Brain microvascular endothelial cell (primary cell): ENCODE measurements around the gene SLC8A2.

Source experiments
- DNase-seq: peaks from one replicate; pipeline ENCODE4 v3.0.0-alpha.2; 2020
- H3K27ac ChIP-seq: fragments of 250-450 bp; sonication (Bioruptor Pico); 2 replicates; pipeline ENCODE4 v1.5.1; 2020; ENCODE audit warnings: mild to moderate bottlenecking, moderate library complexity
- H3K27me3 ChIP-seq: fragments of 250-450 bp; sonication (Bioruptor Pico); replicated peaks from 2 replicates; pipeline ENCODE4 v1.5.1; 2020; ENCODE audit warnings: mild to moderate bottlenecking
- H3K36me3 ChIP-seq: fragments of 250-450 bp; sonication (Bioruptor Pico); replicated peaks from 2 replicates; pipeline ENCODE4 v1.5.1; 2020; ENCODE audit warnings: mild to moderate bottlenecking
- H3K4me3 ChIP-seq: 2 replicates; pipeline ENCODE4 v1.5.1; 2011; ENCODE audit warnings: low read depth, mild to moderate bottlenecking, control low read depth, low read length, moderate library complexity
- in situ Hi-C: cut with HindIII; loops from 2 replicates; pipeline ENCODE4 v1.10.0; 2017; ENCODE audit warnings: low sequenced_read_pairs, low pct_ligation_motif_present
- TF ChIP-seq, protein P1 (sequence below): IDR thresholded peaks from 2 replicates; pipeline ENCODE4 v1.5.1; 2011; ENCODE audit warnings: low read depth, mild to moderate bottlenecking, moderate library complexity, low read length, control low read depth, inconsistent platforms; ENCODE audit errors: missing control alignments

SLC8A2 gene

DNA sequence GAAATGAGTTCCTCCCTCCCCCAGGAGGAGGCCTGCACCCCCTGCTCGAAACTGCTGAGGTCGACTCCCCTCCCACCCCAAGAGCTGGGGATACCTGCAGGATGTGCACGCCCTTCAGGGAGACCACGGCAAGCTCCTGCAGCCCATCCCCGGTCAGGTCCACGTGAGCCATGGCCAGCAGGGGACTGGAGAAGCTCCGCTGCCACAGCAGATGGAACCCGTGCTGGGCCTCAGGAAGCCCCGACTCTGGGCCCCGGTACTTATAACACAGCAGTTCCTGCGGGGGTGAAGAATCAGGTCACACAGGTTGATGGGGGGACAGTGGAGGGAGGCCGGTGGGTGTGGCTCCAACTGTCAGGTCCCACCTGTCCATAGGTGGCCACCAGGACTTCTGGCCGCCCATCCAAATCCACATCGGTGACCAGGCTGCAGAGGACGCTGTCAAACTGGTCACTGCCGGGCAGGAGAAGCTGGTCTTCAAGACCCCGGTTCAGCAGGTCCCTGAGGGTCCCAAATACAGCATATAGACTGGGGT lies 4.8 kb upstream of the SLC8A2 start:
- Histone ChIP-seq H3K27ac (no peak overlapping the region), H3K27me3 (peaks cover 5% of the 10 kb centered on the region), H3K36me3 (no peaks in the 10 kb centered on the region), H3K4me3 (no peak overlapping the region)
- TF ChIP-seq, protein P1, sequence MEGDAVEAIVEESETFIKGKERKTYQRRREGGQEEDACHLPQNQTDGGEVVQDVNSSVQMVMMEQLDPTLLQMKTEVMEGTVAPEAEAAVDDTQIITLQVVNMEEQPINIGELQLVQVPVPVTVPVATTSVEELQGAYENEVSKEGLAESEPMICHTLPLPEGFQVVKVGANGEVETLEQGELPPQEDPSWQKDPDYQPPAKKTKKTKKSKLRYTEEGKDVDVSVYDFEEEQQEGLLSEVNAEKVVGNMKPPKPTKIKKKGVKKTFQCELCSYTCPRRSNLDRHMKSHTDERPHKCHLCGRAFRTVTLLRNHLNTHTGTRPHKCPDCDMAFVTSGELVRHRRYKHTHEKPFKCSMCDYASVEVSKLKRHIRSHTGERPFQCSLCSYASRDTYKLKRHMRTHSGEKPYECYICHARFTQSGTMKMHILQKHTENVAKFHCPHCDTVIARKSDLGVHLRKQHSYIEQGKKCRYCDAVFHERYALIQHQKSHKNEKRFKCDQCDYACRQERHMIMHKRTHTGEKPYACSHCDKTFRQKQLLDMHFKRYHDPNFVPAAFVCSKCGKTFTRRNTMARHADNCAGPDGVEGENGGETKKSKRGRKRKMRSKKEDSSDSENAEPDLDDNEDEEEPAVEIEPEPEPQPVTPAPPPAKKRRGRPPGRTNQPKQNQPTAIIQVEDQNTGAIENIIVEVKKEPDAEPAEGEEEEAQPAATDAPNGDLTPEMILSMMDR, result no peak
- in situ Hi-C loops, result no loop called here
- DNase-seq, result no peak

DNA sequence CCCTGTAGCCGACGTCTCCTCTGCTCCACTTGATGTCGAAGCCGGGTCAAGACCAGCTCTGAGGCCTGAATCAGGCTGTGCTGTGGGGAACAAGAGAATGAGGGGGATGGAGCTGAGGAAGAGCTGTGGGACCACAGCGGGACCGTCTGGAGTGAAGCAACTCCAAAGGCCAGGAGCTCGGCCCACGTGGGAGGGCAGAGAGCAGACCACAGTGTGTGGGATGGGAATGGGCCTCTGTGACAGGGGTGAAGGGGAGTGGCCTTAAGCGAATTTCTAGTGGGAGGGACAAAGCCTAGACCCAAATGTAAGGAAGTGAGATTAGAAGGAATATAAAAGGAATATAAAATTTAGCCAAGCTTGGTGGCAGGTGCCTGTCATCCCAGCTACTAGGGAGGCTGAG lies 3.8 kb upstream of the SLC8A2 start:
- Histone ChIP-seq H3K27ac (no peak overlapping the region), H3K4me3 (no peak overlapping the region), H3K27me3 (peaks cover 15% of the 10 kb centered on the region), H3K36me3 (no peaks in the 10 kb centered on the region)
- no peak for DNase-seq
- TF ChIP-seq, protein P1, result no peak
- in situ Hi-C loops, result no loop called here

DNA sequence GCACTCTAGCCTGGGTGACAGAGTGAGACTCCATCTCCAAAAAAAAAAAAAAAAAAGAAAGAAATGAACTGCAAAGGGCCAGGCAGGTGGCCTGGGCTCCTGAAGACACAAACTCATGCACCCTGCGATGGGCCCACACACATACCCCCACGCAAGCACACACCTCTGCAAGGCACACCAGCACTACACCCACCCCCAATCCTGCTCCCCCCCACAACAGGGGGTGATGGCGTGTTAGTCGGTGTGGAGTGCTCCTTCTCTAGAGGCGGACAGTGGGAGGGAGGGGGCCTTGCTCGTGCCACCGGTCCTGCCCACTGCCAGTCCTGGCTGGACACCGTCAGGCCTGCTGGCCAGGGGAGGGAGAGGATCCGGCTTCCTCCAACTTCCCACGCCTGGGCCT lies 1.6 kb upstream of the SLC8A2 start:
- TF ChIP-seq, protein P1, result no peak

DNA sequence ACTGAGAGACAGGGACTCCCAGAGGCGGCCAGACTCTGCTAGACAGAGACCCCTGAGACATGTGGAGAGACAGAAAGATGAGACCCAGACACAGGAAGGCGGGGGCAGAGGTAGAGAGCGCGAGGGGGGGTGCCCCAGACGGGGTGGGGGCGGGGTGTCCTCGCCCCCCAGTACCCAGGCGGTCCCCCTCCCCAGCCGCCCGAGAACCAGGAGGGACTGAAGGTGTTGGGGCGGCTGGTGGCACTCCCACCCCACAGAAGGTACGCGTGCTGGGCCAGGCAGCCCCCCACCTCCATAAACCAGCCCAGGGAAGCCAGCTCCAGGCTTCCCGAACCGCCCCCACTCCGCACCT lies 336 bp downstream of the SLC8A2 start:
- in situ Hi-C loops, result no loop called here
- DNase-seq, result no peak
- Histone ChIP-seq H3K27me3 (peaks cover 35% of the 10 kb centered on the region), H3K36me3 (no peaks in the 10 kb centered on the region), H3K4me3 (no peak overlapping the region), H3K27ac (no peak overlapping the region)
- TF ChIP-seq, protein P1, result no peak

More for the DNA sequence above, 1.6 kb upstream of the SLC8A2 start:
- no peaks in the 10 kb centered on the region for H3K36me3 ChIP-seq
- no peak overlapping the region for H3K4me3 ChIP-seq
- DNase-seq, result no peak
- in situ Hi-C loops, result no loop called here
- no peak overlapping the region for H3K27ac ChIP-seq
- H3K27me3 ChIP-seq, result peaks cover 35% of the 10 kb centered on the region

DNA sequence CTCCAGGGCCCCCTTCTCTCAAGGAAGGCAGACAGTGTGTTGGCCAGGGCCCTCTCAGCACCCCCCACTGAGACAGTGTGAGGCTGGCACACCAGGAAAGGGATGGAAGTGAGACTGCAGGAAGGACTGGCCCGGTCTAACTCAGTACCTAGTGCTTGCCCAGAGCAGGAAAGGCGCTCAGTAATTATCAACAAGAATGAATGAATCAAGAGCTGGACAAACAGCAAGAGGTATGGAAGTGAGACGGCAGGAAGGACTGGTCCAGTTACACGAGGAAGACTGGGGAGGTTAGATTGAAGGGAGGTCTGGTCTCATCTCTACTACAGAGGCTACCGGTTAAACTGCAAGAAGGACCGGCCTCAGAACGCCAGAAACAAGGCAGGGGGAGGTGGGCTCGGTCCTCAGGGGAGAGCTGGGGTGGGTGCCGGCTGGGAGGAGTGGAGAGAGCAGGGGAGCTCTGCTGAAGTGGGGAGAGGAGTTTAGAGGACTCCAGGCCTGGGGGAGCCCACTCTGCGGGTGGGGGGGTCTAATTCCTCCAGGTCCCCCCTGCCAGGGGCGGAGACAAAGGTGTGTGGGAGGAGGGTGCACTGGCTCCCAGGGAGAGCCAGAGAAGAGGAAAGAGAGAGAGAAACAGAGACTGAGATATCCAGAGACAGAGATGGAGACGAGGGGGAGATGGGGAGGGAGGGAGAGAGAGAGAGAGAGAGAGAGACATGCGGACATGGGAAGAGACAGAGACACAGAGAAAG lies 1.1 kb downstream of the SLC8A2 start:
- TF ChIP-seq, protein P1, result no peak
- Histone ChIP-seq H3K36me3 (no peaks in the 10 kb centered on the region), H3K27me3 (peaks cover 35% of the 10 kb centered on the region), H3K27ac (no peak overlapping the region), H3K4me3 (no peak overlapping the region)
- in situ Hi-C loops, result no loop called here
- no peak for DNase-seq

DNA sequence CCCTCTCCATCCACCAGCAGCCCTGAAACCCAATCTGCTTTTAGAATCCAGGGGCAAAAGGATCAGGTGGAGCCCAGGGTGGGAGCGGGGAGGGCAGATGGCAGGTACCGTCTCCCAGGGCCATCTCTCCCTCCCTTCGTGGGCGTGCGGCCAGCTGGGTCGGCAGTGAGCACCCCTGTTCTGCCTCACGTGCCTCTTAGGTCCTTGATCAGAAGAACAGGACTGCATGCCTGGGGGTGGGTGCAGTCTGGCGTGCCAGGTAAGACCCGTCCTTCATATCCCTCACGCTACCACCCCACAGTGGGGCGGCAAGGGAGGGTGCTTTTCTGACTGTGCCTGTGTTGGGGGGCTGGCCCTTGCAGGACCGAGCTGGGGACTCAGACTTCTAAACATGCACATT lies 2.0 kb downstream of the SLC8A2 start:
- H3K27me3 ChIP-seq, result peaks cover 38% of the 10 kb centered on the region
- H3K4me3 ChIP-seq, result no peak overlapping the region
- TF ChIP-seq, protein P1, result no peak
- H3K27ac ChIP-seq, result no peak overlapping the region
- in situ Hi-C loops, result no loop called here
- no peaks in the 10 kb centered on the region for H3K36me3 ChIP-seq
- DNase-seq, result no peak
